ENCODE measurements around the gene NBAS. TPM values are rescaled to one million over a fixed set of nuclear protein-coding genes. Genes with fewer than 3 reads are reported as not detected.

The NBAS gene
- total and polyA plus RNA-seq, 10 of the 15 experiments (the other 5 are each of a cell fraction or from before 2014, with no cell fraction given), result 4.3 to 32.7 (median 20.8) TPM

DNA sequence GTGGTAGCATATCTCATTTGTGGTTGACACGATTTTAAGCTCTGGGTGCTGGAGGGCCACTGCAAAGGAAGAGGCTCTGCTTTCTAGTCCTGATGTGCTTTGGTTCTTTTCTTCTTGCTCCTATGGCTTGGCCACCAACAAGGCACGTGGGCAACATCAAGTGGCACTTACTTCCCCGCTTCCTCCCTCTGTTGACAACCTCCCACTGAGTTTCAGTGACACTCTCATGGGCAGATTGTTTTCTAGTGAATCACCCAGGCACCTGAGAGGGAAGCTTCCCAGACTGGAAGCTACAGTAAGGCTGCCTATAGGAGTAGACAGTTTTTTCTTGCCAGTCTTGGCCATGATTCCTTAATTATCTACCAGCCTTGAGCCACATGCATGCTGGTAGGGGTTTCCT, 89.0 kb downstream of the NBAS start:
- Histone ChIP-seq H3K9ac (ENCODE audit: control insufficient read depth, insufficient read depth, low read length) (no peak overlapping the region), H3K36me3 (ENCODE audit: control insufficient read depth in 2 of 2, insufficient read depth in 2 of 2, low read length in 1 of 2) (no peaks in the 10 kb centered on the region; a peak in 2 of 4 replicates), H3K9me3 (replicated peaks; ENCODE audit: control insufficient read depth, insufficient read depth, low read length) (no peaks in the 10 kb centered on the region), H3K4me2 (ENCODE audit: control insufficient read depth, insufficient read depth) (no peak overlapping the region), H3K4me1 (ENCODE audit: control insufficient read depth, insufficient read depth, low read length) (no peaks in the 10 kb centered on the region), H3K4me3 (no peak overlapping the region), H4K20me1 (ENCODE audit: control insufficient read depth, insufficient read depth) (no peaks in the 10 kb centered on the region), H3K79me2 (ENCODE audit: control insufficient read depth, insufficient read depth, low read length) (no peaks in the 10 kb centered on the region), H2AFZ (ENCODE audit: control insufficient read depth, low read depth, low read length) (no peak overlapping the region), H3K27me3 (replicated peaks in 1 of 2; ENCODE audit: control insufficient read depth in 2 of 2, insufficient read depth in 2 of 2, low read length in 1 of 2) (no peaks in the 10 kb centered on the region), H3K27ac (ENCODE audit: control insufficient read depth, insufficient read depth) (no peak overlapping the region)
- BruUV-seq (replicated peaks), result no TSS peak
- RAD21 ChIA-PET (ENCODE audit: unreplicated experiment), result no interaction called here
- intact Hi-C loops (cut with micrococcal nuclease; ENCODE audit: unreplicated experiment), result no loop called here
- WGBS (ENCODE audit: insufficient coverage, insufficient replicate concordance, low lambda C conversion rate, missing lambda C conversion rate), result 52% methylated on average over 3 of the region's 3 CpGs
- DNase-seq (ENCODE audit: low read depth, low spot score), result no peak
- CTCF ChIA-PET, result no interaction called here
- no peak for FAIRE-seq
- POLR2A ChIA-PET, result no interaction called here
- in situ Hi-C loops (cut with MboI), result no loop called here
- TF ChIP-seq, protein P1, sequence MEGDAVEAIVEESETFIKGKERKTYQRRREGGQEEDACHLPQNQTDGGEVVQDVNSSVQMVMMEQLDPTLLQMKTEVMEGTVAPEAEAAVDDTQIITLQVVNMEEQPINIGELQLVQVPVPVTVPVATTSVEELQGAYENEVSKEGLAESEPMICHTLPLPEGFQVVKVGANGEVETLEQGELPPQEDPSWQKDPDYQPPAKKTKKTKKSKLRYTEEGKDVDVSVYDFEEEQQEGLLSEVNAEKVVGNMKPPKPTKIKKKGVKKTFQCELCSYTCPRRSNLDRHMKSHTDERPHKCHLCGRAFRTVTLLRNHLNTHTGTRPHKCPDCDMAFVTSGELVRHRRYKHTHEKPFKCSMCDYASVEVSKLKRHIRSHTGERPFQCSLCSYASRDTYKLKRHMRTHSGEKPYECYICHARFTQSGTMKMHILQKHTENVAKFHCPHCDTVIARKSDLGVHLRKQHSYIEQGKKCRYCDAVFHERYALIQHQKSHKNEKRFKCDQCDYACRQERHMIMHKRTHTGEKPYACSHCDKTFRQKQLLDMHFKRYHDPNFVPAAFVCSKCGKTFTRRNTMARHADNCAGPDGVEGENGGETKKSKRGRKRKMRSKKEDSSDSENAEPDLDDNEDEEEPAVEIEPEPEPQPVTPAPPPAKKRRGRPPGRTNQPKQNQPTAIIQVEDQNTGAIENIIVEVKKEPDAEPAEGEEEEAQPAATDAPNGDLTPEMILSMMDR (IDR thresholded peaks at IDR 0.05 in 2 of 3, conservative IDR thresholded peaks at IDR 0.05 in 1 of 3; ENCODE audit: control insufficient read depth in 2 of 3, extremely low read depth in 1 of 3, insufficient read depth in 1 of 3, low read depth in 3 of 3, low read length in 3 of 3), result no peak
- no peak for TF ChIP-seq NFXL1 (IDR thresholded peaks at IDR 0.05; ENCODE audit: borderline replicate concordance)
- no peak for TF ChIP-seq IKZF2 (IDR thresholded peaks at IDR 0.05)
- no peak for TF ChIP-seq BHLHE40 (IDR thresholded peaks at IDR 0.05; ENCODE audit: borderline replicate concordance in 1 of 2, low read depth in 2 of 2, low read length in 1 of 2)
- TF ChIP-seq ZNF24 (IDR thresholded peaks at IDR 0.05), result no peak
- TF ChIP-seq, protein P2, sequence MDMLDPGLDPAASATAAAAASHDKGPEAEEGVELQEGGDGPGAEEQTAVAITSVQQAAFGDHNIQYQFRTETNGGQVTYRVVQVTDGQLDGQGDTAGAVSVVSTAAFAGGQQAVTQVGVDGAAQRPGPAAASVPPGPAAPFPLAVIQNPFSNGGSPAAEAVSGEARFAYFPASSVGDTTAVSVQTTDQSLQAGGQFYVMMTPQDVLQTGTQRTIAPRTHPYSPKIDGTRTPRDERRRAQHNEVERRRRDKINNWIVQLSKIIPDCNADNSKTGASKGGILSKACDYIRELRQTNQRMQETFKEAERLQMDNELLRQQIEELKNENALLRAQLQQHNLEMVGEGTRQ (IDR thresholded peaks at IDR 0.05; ENCODE audit: borderline replicate concordance, low read depth, low read length), result no peak
- TF ChIP-seq, protein P3, sequence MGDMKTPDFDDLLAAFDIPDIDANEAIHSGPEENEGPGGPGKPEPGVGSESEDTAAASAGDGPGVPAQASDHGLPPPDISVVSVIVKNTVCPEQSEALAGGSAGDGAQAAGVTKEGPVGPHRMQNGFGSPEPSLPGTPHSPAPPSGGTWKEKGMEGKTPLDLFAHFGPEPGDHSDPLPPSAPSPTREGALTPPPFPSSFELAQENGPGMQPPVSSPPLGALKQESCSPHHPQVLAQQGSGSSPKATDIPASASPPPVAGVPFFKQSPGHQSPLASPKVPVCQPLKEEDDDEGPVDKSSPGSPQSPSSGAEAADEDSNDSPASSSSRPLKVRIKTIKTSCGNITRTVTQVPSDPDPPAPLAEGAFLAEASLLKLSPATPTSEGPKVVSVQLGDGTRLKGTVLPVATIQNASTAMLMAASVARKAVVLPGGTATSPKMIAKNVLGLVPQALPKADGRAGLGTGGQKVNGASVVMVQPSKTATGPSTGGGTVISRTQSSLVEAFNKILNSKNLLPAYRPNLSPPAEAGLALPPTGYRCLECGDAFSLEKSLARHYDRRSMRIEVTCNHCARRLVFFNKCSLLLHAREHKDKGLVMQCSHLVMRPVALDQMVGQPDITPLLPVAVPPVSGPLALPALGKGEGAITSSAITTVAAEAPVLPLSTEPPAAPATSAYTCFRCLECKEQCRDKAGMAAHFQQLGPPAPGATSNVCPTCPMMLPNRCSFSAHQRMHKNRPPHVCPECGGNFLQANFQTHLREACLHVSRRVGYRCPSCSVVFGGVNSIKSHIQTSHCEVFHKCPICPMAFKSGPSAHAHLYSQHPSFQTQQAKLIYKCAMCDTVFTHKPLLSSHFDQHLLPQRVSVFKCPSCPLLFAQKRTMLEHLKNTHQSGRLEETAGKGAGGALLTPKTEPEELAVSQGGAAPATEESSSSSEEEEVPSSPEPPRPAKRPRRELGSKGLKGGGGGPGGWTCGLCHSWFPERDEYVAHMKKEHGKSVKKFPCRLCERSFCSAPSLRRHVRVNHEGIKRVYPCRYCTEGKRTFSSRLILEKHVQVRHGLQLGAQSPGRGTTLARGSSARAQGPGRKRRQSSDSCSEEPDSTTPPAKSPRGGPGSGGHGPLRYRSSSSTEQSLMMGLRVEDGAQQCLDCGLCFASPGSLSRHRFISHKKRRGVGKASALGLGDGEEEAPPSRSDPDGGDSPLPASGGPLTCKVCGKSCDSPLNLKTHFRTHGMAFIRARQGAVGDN (IDR thresholded peaks at IDR 0.05), result no peak
- TF ChIP-seq RCOR1 (conservative IDR thresholded peaks at IDR 0.05; ENCODE audit: low read depth, low read length), result no peak
- TF ChIP-seq EP300 (IDR thresholded peaks at IDR 0.05; ENCODE audit: borderline replicate concordance in 1 of 2, control insufficient read depth in 1 of 2, low read depth in 2 of 2, low read length in 2 of 2), result no peak
- TF ChIP-seq MTA2 (IDR thresholded peaks at IDR 0.05; ENCODE audit: low read depth), result no peak
- no peak for TF ChIP-seq EGR1 (IDR thresholded peaks at IDR 0.05; ENCODE audit: borderline replicate concordance in 1 of 2, low read depth in 2 of 2, low read length in 2 of 2)
- no peak for TF ChIP-seq TCF3 (IDR thresholded peaks at IDR 0.05; ENCODE audit: borderline replicate concordance, insufficient read depth, low read depth, low read length)
- TF ChIP-seq, protein P4, sequence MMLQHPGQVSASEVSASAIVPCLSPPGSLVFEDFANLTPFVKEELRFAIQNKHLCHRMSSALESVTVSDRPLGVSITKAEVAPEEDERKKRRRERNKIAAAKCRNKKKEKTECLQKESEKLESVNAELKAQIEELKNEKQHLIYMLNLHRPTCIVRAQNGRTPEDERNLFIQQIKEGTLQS (IDR thresholded peaks at IDR 0.05; ENCODE audit: borderline replicate concordance, extremely low read depth, low read depth, low read length), result no peak
- TF ChIP-seq NFYB (IDR thresholded peaks at IDR 0.05; ENCODE audit: insufficient read depth, low read depth, low read length), result no peak
- TF ChIP-seq KDM1A (IDR thresholded peaks at IDR 0.05; ENCODE audit: borderline replicate concordance), result no peak
- no peak for TF ChIP-seq HCFC1 (IDR thresholded peaks at IDR 0.05; ENCODE audit: low read length)
- no peak for TF ChIP-seq SMARCA5 (IDR thresholded peaks at IDR 0.05)
- SMC1A ChIA-PET (ENCODE audit: uncharacterized antibody, unreplicated experiment), result interaction anchor here (1.8 to 2.4 kb wide), 2 partner anchors 13 to 16 kb away, joined by 4 to 8 read pairs; no protein-coding TSS in a partner anchor
- ATAC-seq, result no peak

Data from GM12878 (cell line).